Keratinocyte (primary cell): Measurements from ENCODE around the gene CRIM1. TPM values are rescaled to one million over a fixed set of nuclear protein-coding genes. Genes with fewer than 3 reads are reported as not detected.
A peak's percentile ranks its signal among the peaks of the same experiment; 100 is the strongest.

Experiments
- DNase-seq: peaks from one replicate; pipeline ENCODE4 v3.0.0-alpha.2; 2011; ENCODE audit warnings: low read depth, missing footprints, low spot score
- FAIRE-seq: peaks from 2 replicates; lab custom pipeline; 2011; peaks lifted over from hg19 to GRCh38; lab: Jason Lieb, UNC
- H2AFZ ChIP-seq: 2 replicates; pipeline ENCODE4 v1.6.0; 2012; ENCODE audit warnings: low read length, control low read depth, inconsistent platforms; ENCODE audit not compliant: control insufficient read depth
- H3K27ac ChIP-seq: 2 replicates; pipeline ENCODE4 v1.5.1; 2011; ENCODE audit warnings: low read length; ENCODE audit not compliant: control insufficient read depth, insufficient read depth
- H3K27me3 ChIP-seq: 3 replicates; pipeline ENCODE4 v1.6.0; 2011; ENCODE audit warnings: low read length; ENCODE audit not compliant: control insufficient read depth, insufficient read depth; ENCODE audit errors: extremely low read depth
- H3K36me3 ChIP-seq, 2 experiments: 2 replicates in 1 of 2; 3 replicates in 1 of 2; pipeline ENCODE4 v1.5.1; 2011; ENCODE audit warnings: low read length in 2 of 2, mild to moderate bottlenecking in 1 of 2; ENCODE audit not compliant: control insufficient read depth in 2 of 2, insufficient read depth in 2 of 2; ENCODE audit errors: extremely low read depth in 1 of 2
- H3K4me1 ChIP-seq: 3 replicates; pipeline ENCODE4 v1.5.1; 2011; ENCODE audit warnings: low read length; ENCODE audit not compliant: control insufficient read depth, insufficient read depth; ENCODE audit errors: extremely low read depth
- H3K4me2 ChIP-seq: 3 replicates; pipeline ENCODE4 v1.6.0; 2011; ENCODE audit warnings: low read depth, low read length; ENCODE audit not compliant: control insufficient read depth, insufficient read depth; ENCODE audit errors: extremely low read depth
- H3K4me3 ChIP-seq, 3 experiments: fragments of 200-600 bp in 1 of 3; sonication (generic) in 1 of 3; 2 replicates in 2 of 3; 3 replicates in 1 of 3; pipeline ENCODE4 v1.5.1; 2011 to 2016; ENCODE audit warnings: low read length in 3 of 3, mild to moderate bottlenecking in 3 of 3, control low read depth in 2 of 3, inconsistent platforms in 1 of 3, low read depth in 1 of 3, mixed read lengths in 1 of 3, mixed run types in 1 of 3, moderate library complexity in 1 of 3; ENCODE audit not compliant: control insufficient read depth in 2 of 3, insufficient read depth in 2 of 3; ENCODE audit errors: extremely low read depth in 1 of 3
- H3K79me2 ChIP-seq: 2 replicates; pipeline ENCODE4 v1.6.0; 2012; ENCODE audit warnings: low read length; ENCODE audit not compliant: control insufficient read depth, insufficient read depth
- H3K9ac ChIP-seq: 3 replicates; pipeline ENCODE4 v1.6.0; 2011; ENCODE audit warnings: low read length; ENCODE audit not compliant: control insufficient read depth, insufficient read depth; ENCODE audit errors: extremely low read depth
- H3K9me1 ChIP-seq: 3 replicates; pipeline ENCODE4 v1.6.0; 2011; ENCODE audit warnings: low read length; ENCODE audit not compliant: control insufficient read depth, insufficient read depth; ENCODE audit errors: extremely low read depth
- H3K9me3 ChIP-seq: 2 replicates; pipeline ENCODE4 v1.5.1; 2012; ENCODE audit warnings: low read depth, low read length; ENCODE audit not compliant: control insufficient read depth
- H4K20me1 ChIP-seq: 3 replicates; pipeline ENCODE4 v1.6.0; 2011; ENCODE audit warnings: low read length; ENCODE audit not compliant: control insufficient read depth, insufficient read depth; ENCODE audit errors: extremely low read depth
- CTCF ChIP-seq, 3 experiments: IDR thresholded peaks in 1 of 3; conservative IDR thresholded peaks in 1 of 3; optimal IDR thresholded peaks in 1 of 3; 2 replicates in 2 of 3; 3 replicates in 1 of 3; pipeline versions ENCODE3 to v1.5.1; 2011; ENCODE audit warnings: low read length in 3 of 3, mild to moderate bottlenecking in 3 of 3, moderate library complexity in 2 of 3, control low read depth in 1 of 3, inconsistent platforms in 1 of 3; ENCODE audit not compliant: insufficient read depth in 2 of 3; ENCODE audit errors: extremely low read depth in 1 of 3
- EZH2 ChIP-seq: IDR thresholded peaks from one replicate; pipeline ENCODE4 v1.6.1; 2012; ENCODE audit warnings: inconsistent platforms, mild to moderate bottlenecking, low read length, moderate library complexity
- dilution Hi-C: fragments of 300-500 bp; cut with MboI; formaldehyde crosslinking; loops from one replicate; pipeline ENCODE4 v1.7.0; 2020; ENCODE audit warnings: low sequenced_read_pairs; ENCODE audit not compliant: extremely low pct_ligation_motif_present
- polyA plus RNA-seq, 5 experiments: library from polyadenylated mRNA; depleted of rRNA in 3 of 5; stranded (reverse) in 3 of 5; stranded (forward) in 1 of 5; unstranded in 1 of 5; fragments of >200 nt; gene quantifications; 1 replicate in 1 of 5; 2 replicates in 3 of 5; 3 replicates in 1 of 5; pipeline versions ENCODE4 v1.2.1 to v1.2.3, GENCODE V29; 2011 to 2012; ENCODE audit warnings: missing spikeins in 2 of 5, low read depth in 1 of 5, low replicate concordance in 1 of 5

CRIM1 gene
- polyA plus RNA-seq, 1 donor (not counting 4 experiments of a cell fraction or from before 2014, with no cell fraction given): 98.3 TPM

- peak; percentile 72 for FAIRE-seq
- Histone ChIP-seq H3K79me2 (peaks cover 21% of the 10 kb centered on the region), H3K9me3 (peaks cover 24% of the 10 kb centered on the region), H3K9me1 (no peaks in the 10 kb centered on the region), H2AFZ (no peak overlapping the region), H3K4me2 (peak overlapping the region; percentile 44), H3K9ac (no peak overlapping the region), H3K36me3 (peaks cover 33 to 54% of the 10 kb centered on the region in 2 experiments), H3K4me1 (peaks cover 25% of the 10 kb centered on the region), H3K27me3 (no peaks in the 10 kb centered on the region), H4K20me1 (no peaks in the 10 kb centered on the region), H3K4me3 (peak overlapping the region in 1 of 3 experiments; percentile 5), H3K27ac (peak overlapping the region; percentile 59)
- no peak for TF ChIP-seq CTCF (optimal IDR thresholded peaks at IDR 0.05 in 1 of 3, IDR thresholded peaks at IDR 0.05 in 1 of 3, conservative IDR thresholded peaks at IDR 0.05 in 1 of 3; ENCODE audit: extremely low read depth in 1 of 3, insufficient read depth in 2 of 3, low read length in 3 of 3)
- no peak for TF ChIP-seq EZH2
- DNase-seq: peak; percentile 67
- dilution Hi-C loops: no loop called here
These were observed 122.8 kb downstream of the CRIM1 start for GRCh38 chr2:36478332-36478738.

- dilution Hi-C loops: no loop called here
- TF ChIP-seq EZH2 (no peak), CTCF (optimal IDR thresholded peaks at IDR 0.05 in 1 of 3, IDR thresholded peaks at IDR 0.05 in 1 of 3, conservative IDR thresholded peaks at IDR 0.05 in 1 of 3; ENCODE audit: extremely low read depth in 1 of 3, insufficient read depth in 2 of 3, low read length in 3 of 3) (no peak)
- Histone ChIP-seq H3K9me3 (peaks cover 22% of the 10 kb centered on the region), H3K4me1 (peaks cover 29% of the 10 kb centered on the region), H3K4me3 (no peak overlapping the region), H3K4me2 (peak overlapping the region; percentile 44), H4K20me1 (no peaks in the 10 kb centered on the region), H3K9me1 (no peaks in the 10 kb centered on the region), H3K9ac (no peak overlapping the region), H3K27me3 (no peaks in the 10 kb centered on the region), H3K79me2 (peaks cover 20% of the 10 kb centered on the region), H3K36me3 (peaks cover 35 to 60% of the 10 kb centered on the region in 2 experiments), H2AFZ (no peak overlapping the region), H3K27ac (peak overlapping the region; percentile 38)
- peak; percentile 13 for FAIRE-seq
- no peak for DNase-seq
These were observed 123.4 kb downstream of the CRIM1 start for GRCh38 chr2:36478999-36479398.
